Memory B cell (primary cell): ENCODE data around the gene ZNF660.
"Not testable (repeated sequence)": the region's sequence is repeated elsewhere in the genome, so short reads cannot be mapped to it uniquely, and the experiment has no call there.

Experiments
- ATAC-seq: fragments of 150-1000 bp; cut with Tn5 transposase; 2 replicates; pipeline ENCODE4 v1.10.0; 2021; ENCODE audit warnings: low read depth, mild to moderate bottlenecking, moderate library complexity
- DNase-seq, 2 donors: peaks; one replicate each; pipeline ENCODE4 v3.0.0; 2022; ENCODE audit warnings: low spot score in 2 of 2
- H3K27ac Mint-ChIP-seq: one replicate; pipeline ENCODE4 v1.8.0; 2022; ENCODE audit warnings: mild to moderate bottlenecking, moderate library complexity, mixed read lengths
- H3K27me3 Mint-ChIP-seq: one replicate; pipeline ENCODE4 v1.8.0; 2022; ENCODE audit warnings: mixed read lengths
- H3K36me3 Mint-ChIP-seq: one replicate; pipeline ENCODE4 v1.8.0; 2022; ENCODE audit warnings: mild to moderate bottlenecking, mixed read lengths
- H3K4me1 Mint-ChIP-seq: one replicate; pipeline ENCODE4 v1.8.0; 2022; ENCODE audit warnings: mixed read lengths
- H3K4me3 Mint-ChIP-seq: one replicate; pipeline ENCODE4 v1.8.0; 2022; ENCODE audit warnings: mild to moderate bottlenecking, moderate library complexity, mixed read lengths
- H3K9me3 Mint-ChIP-seq: one replicate; pipeline ENCODE4 v1.8.0; 2022; ENCODE audit warnings: mixed read lengths

ZNF660 gene

DNA sequence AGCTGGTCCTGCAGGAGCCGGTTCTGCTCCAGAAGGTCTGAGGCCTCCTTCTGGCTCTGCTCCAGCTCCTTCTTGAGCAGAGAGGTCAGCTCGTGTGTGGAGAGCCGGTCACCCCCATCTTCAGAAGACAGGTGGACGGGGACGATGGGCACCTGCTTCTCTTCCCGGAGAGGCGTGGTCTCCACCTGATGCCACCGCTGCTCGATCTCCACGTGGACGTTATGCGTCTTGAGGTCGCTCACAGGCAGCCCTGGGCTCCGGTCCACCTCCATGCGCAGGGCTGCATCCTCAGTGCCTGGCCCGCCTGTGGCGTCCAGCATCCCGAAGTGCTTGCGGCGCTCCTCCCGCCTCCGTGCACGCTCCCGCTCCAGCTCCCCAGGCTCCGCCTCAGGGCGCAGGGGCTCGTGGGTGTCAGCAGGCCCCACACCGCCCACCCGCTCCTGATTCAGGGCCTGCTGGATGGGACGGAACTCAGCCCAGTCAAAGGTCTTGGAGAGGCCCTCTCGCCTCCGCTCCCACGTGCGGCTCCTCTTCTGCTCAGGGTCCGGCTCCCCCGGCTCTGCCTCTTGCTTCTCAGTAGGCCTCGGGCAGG lies 5.7 kb upstream of the ZNF660 start:
- not testable (repeated sequence) for H3K4me3 Mint-ChIP-seq, H3K9me3 Mint-ChIP-seq, ATAC-seq

DNA sequence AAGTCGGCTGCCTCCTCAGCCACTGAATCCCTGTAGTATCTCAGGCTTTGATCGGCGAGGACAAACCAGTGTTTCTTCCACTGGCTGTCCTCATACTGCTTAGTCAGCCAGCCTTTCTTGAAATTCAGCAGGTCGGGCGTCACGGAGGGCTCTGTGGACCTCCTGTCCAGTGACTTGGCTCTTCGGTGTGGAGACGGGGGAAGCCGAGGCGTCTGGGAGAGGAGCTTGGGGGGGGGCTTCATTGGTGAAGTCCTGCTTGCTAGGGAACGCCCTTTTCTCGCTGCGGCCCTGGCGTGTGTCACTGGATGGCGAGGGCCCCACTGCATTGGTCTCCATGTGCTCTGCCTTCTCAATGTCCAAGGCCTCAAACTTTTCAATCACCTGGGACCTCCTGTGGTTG lies 5.0 kb upstream of the ZNF660 start:
- H3K27ac Mint-ChIP-seq, DNase-seq, ATAC-seq, H3K4me1 Mint-ChIP-seq, H3K27me3 Mint-ChIP-seq, H3K4me3 Mint-ChIP-seq, H3K9me3 Mint-ChIP-seq: not testable (repeated sequence)
- H3K36me3 Mint-ChIP-seq: peaks cover 15% of the 10 kb centered on the region

More for the DNA sequence above, 5.7 kb upstream of the ZNF660 start:
- not testable (repeated sequence) for H3K27me3 Mint-ChIP-seq, H3K27ac Mint-ChIP-seq, DNase-seq, H3K4me1 Mint-ChIP-seq
- peaks cover 15% of the 10 kb centered on the region for H3K36me3 Mint-ChIP-seq

DNA sequence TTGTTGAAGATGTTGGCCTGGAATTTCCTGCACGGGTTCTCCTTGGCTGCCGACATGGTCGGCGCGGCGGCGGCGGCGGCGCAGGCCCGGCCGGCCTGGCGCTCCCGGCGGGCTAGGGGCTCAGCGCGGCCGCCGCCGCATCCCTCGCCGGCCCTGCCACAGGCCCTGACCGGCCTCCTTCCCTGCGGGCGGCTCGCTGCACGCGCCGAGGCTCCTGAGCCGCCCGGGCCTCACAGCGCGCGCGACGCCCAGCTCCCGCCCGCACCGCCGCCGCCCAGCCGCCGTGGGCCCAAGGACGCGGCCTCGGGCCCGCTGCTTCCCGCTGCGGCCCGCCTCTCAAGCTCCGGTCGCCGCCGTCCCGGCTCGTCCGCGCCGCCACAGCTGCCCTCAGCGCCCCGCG lies 3.8 kb upstream of the ZNF660 start:
- not testable (repeated sequence) for DNase-seq, H3K27me3 Mint-ChIP-seq, H3K4me1 Mint-ChIP-seq, H3K27ac Mint-ChIP-seq, H3K9me3 Mint-ChIP-seq, ATAC-seq, H3K4me3 Mint-ChIP-seq
- peaks cover 15% of the 10 kb centered on the region for H3K36me3 Mint-ChIP-seq

- Mint-ChIP-seq H3K4me1 (no peaks in the 10 kb centered on the region), H3K36me3 (peaks cover 25% of the 10 kb centered on the region), H3K4me3 (no peak overlapping the region), H3K9me3 (peaks cover 20% of the 10 kb centered on the region), H3K27ac (no peak overlapping the region), H3K27me3 (no peaks in the 10 kb centered on the region)
- DNase-seq (no peak), ATAC-seq (no peak)
Observed at GRCh38 chr3:44596621-44597020, 11.9 kb downstream of the ZNF660 start.

DNA sequence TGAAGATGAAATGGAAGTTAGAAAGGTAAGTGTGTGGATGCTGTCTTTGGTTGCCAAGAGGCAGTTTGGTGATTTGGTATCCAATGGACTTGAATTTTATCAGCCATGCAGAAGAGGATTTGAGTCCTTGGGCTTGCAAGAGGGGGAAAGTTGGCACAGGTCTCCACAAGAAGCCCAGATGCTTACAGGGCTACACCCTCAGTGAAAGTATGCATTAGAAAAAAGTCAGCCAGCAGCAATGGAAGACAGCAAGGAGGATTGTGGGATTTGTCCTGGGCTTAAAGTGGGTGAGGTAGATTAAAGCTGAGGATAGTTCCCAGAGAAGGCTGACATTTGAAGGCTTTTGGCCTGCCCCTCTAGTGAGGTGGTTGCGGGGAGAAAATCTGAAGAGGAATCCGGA lies 17.0 kb downstream of the ZNF660 start:
- Mint-ChIP-seq H3K36me3 (peaks cover 21% of the 10 kb centered on the region), H3K4me1 (no peaks in the 10 kb centered on the region), H3K4me3 (no peak overlapping the region), H3K9me3 (peaks cover 4% of the 10 kb centered on the region), H3K27ac (no peak overlapping the region), H3K27me3 (no peaks in the 10 kb centered on the region)
- DNase-seq: no peak
- no peak for ATAC-seq

GRCh38 chr3:44612678-44613077 lies 27.9 kb downstream of the ZNF660 start:
- Mint-ChIP-seq H3K4me1 (peaks cover 2% of the 10 kb centered on the region), H3K27me3 (no peaks in the 10 kb centered on the region), H3K9me3 (peaks cover 3% of the 10 kb centered on the region), H3K36me3 (peaks cover 7% of the 10 kb centered on the region), H3K27ac (no peak overlapping the region), H3K4me3 (no peak overlapping the region)
- ATAC-seq: no peak
- no peak for DNase-seq

GRCh38 chr3:44624749-44625480 lies 40.2 kb downstream of the ZNF660 start, which contains the start of gene ZNF197:
Gene ZNF197, plus strand, starts transcription at chr3:44625036. Its CDS starts 4,119 bp downstream, at chr3:44629155.
- peaks cover 6% of the 10 kb centered on the region for H3K36me3 Mint-ChIP-seq
- H3K4me1 Mint-ChIP-seq: peaks cover 5% of the 10 kb centered on the region

GRCh38 chr3:44628716-44629115 lies 44.0 kb downstream of the ZNF660 start:
- Mint-ChIP-seq H3K36me3 (peaks cover 19% of the 10 kb centered on the region), H3K4me1 (peaks cover 10% of the 10 kb centered on the region), H3K27ac (no peak overlapping the region), H3K4me3 (no peak overlapping the region), H3K27me3 (no peaks in the 10 kb centered on the region), H3K9me3 (no peaks in the 10 kb centered on the region)
- no peak for DNase-seq
- no peak for ATAC-seq

More at GRCh38 chr3:44624749-44625480, 40.2 kb downstream of the ZNF660 start, which contains the start of gene ZNF197:
- Mint-ChIP-seq H3K27me3 (no peaks in the 10 kb centered on the region), H3K9me3 (no peaks in the 10 kb centered on the region), H3K27ac (peak within 1 kb of the TSS; percentile 45), H3K4me3 (peak within 1 kb of the TSS; percentile 88)
- DNase-seq (peak; percentile 25 to 38), ATAC-seq (peak; percentile 88)

GRCh38 chr3:44632193-44632592 lies 47.4 kb downstream of the ZNF660 start:
- H3K36me3 Mint-ChIP-seq: peaks cover 35% of the 10 kb centered on the region
- H3K4me3 Mint-ChIP-seq: no peak overlapping the region
- peaks cover 6% of the 10 kb centered on the region for H3K9me3 Mint-ChIP-seq
- DNase-seq (no peak), ATAC-seq (no peak)
- no peaks in the 10 kb centered on the region for H3K27me3 Mint-ChIP-seq
- H3K4me1 Mint-ChIP-seq: peaks cover 7% of the 10 kb centered on the region
- H3K27ac Mint-ChIP-seq: no peak overlapping the region

DNA sequence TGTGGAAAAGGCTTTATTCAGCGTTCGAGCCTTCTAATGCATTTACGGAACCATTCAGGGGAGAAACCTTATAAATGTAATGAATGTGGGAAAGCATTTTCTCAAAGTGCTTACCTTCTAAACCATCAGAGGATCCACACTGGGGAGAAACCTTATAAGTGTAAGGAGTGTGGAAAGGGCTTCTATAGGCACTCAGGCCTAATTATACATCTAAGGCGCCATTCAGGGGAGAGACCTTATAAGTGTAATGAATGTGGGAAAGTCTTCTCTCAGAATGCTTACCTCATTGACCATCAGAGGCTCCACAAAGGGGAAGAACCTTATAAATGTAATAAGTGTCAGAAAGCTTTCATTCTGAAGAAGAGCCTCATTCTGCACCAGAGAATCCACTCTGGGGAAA lies 57.6 kb downstream of the ZNF660 start:
- peaks cover 51% of the 10 kb centered on the region for H3K36me3 Mint-ChIP-seq
- no peaks in the 10 kb centered on the region for H3K27me3 Mint-ChIP-seq
- H3K27ac Mint-ChIP-seq: no peak overlapping the region
- no peaks in the 10 kb centered on the region for H3K4me1 Mint-ChIP-seq
- no peak for ATAC-seq
- peaks cover 12% of the 10 kb centered on the region for H3K9me3 Mint-ChIP-seq
- no peak for DNase-seq
- H3K4me3 Mint-ChIP-seq: no peak overlapping the region

DNA sequence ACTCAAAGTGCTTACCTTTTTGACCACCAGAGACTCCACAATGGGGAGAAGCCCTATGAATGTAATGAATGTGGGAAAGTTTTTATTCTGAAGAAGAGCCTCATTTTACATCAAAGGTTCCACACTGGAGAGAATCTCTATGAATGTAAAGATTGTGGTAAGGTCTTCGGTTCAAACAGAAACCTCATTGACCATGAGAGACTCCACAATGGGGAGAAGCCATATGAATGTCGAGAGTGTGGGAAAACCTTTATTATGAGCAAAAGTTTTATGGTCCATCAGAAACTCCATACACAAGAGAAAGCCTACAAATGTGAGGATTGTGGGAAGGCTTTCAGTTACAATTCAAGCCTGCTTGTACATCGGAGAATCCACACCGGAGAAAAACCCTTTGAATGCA lies 58.3 kb downstream of the ZNF660 start:
- DNase-seq: no peak
- no peak overlapping the region for H3K27ac Mint-ChIP-seq
- H3K9me3 Mint-ChIP-seq: peaks cover 12% of the 10 kb centered on the region
- H3K36me3 Mint-ChIP-seq: peaks cover 45% of the 10 kb centered on the region
- H3K4me1 Mint-ChIP-seq: peaks cover 4% of the 10 kb centered on the region
- no peak for ATAC-seq
- no peak overlapping the region for H3K4me3 Mint-ChIP-seq
- no peaks in the 10 kb centered on the region for H3K27me3 Mint-ChIP-seq

GRCh38 chr3:44647771-44648170 lies 63.0 kb downstream of the ZNF660 start:
- H3K4me3 Mint-ChIP-seq: peak overlapping the region; percentile 89
- H3K27ac Mint-ChIP-seq: peak overlapping the region; percentile 86
- DNase-seq (no peak), ATAC-seq (no peak)
- H3K9me3 Mint-ChIP-seq: no peaks in the 10 kb centered on the region
- peaks cover 32% of the 10 kb centered on the region for H3K36me3 Mint-ChIP-seq
- no peaks in the 10 kb centered on the region for H3K27me3 Mint-ChIP-seq
- peaks cover 13% of the 10 kb centered on the region for H3K4me1 Mint-ChIP-seq

DNA sequence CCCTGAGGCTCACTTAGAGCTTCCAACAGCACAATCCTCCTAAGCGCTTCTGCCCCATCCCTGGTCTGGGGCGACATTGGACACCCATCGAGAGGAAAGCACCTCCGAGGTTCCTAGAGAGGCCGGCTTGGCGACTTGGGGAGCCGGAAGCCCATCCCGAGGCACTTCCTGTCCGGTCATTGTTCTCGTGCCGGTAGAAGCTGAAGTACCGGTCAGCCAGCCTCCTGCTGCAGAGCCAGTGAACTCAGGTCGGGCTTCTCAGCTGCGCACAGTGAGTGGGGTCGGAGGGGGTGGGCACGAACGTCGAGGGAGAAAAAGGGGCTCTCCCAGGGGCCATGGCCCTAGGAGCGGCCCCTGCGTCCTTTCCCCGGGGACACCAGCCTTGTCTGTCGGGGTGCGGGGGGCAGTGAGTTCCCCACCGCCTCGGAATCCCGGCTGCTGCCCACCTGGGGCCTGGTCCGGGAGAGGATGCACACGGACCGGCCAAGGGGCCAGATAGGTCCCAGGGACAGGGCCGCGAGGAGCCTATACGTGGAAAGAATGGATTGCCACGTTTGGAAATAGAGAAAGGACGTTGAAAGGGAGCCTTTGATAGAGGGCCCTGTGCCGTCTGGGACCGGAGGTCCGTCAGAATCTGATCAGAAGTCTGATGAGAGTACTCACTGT lies 63.9 kb downstream of the ZNF660 start, which contains the start of gene ZNF35:
Gene ZNF35 (plus strand): TSS at position 169 of the 666 bp plus-strand sequence. CDS start 2,336 bp downstream, outside the sequence.
- H3K27ac Mint-ChIP-seq: peak within 1 kb of the TSS; percentile 86

More for the DNA sequence above, 63.9 kb downstream of the ZNF660 start, which contains the start of gene ZNF35:
- Mint-ChIP-seq H3K9me3 (no peaks in the 10 kb centered on the region), H3K36me3 (peaks cover 30% of the 10 kb centered on the region), H3K4me1 (peaks cover 13% of the 10 kb centered on the region), H3K4me3 (peak within 1 kb of the TSS; percentile 89), H3K27me3 (no peaks in the 10 kb centered on the region)
- DNase-seq (peak; percentile 31 to 38), ATAC-seq (peak; percentile 85)
